Loucy (cell line): ENCODE data around the gene ZNF284.

Experiments used
- H2AFZ ChIP-seq: fragments of 200-600 bp; sonication (generic); 2 replicates; pipeline ENCODE4 v1.6.0; 2016; ENCODE audit warnings: antibody characterized with exemption, mild to moderate bottlenecking, low read length, moderate library complexity
- H3F3A ChIP-seq: fragments of 200-600 bp; 2 replicates; pipeline ENCODE4 v1.6.0; 2016; ENCODE audit warnings: antibody characterized with exemption, low read depth, mild to moderate bottlenecking
- H3K27me3 ChIP-seq: fragments of 200-600 bp; sonication (generic); 2 replicates; pipeline ENCODE4 v1.6.1; 2014; ENCODE audit warnings: low read length, mild to moderate bottlenecking; ENCODE audit not compliant: insufficient read depth, poor library complexity, severe bottlenecking
- H3K36me3 ChIP-seq: fragments of 200-600 bp; sonication (generic); 2 replicates; pipeline ENCODE4 v1.6.1; 2016; ENCODE audit warnings: low read length; ENCODE audit not compliant: insufficient read depth
- H3K4me1 ChIP-seq: fragments of 200-600 bp; sonication (generic); 2 replicates; pipeline ENCODE4 v1.5.1; 2014; ENCODE audit warnings: low read length, mild to moderate bottlenecking; ENCODE audit not compliant: insufficient read depth, poor library complexity, severe bottlenecking
- H3K4me2 ChIP-seq: fragments of 200-600 bp; sonication (generic); 2 replicates; pipeline ENCODE4 v1.6.0; 2014; ENCODE audit warnings: antibody characterized with exemption, low read length, low read depth, mild to moderate bottlenecking; ENCODE audit not compliant: poor library complexity, severe bottlenecking
- H3K4me3 ChIP-seq: fragments of 200-600 bp; sonication (generic); 2 replicates; pipeline ENCODE4 v1.5.1; 2014; ENCODE audit warnings: low read length, mild to moderate bottlenecking, mixed read lengths; ENCODE audit not compliant: poor library complexity, severe bottlenecking
- H3K79me2 ChIP-seq: fragments of 200-600 bp; sonication (generic); 2 replicates; pipeline ENCODE4 v1.6.1; 2014; ENCODE audit warnings: low read length; ENCODE audit not compliant: insufficient read depth
- H3K9ac ChIP-seq: fragments of 200-600 bp; sonication (generic); 2 replicates; pipeline ENCODE4 v1.6.0; 2014; ENCODE audit warnings: mild to moderate bottlenecking, low read depth, low read length, moderate library complexity; ENCODE audit not compliant: poor library complexity, severe bottlenecking
- H3K9me2 ChIP-seq: fragments of 200-600 bp; sonication (generic); replicated peaks from 2 replicates; pipeline ENCODE4 v1.6.1; 2016; ENCODE audit warnings: low read depth, low read length, mixed read lengths
- H3K9me3 ChIP-seq: fragments of 200-600 bp; sonication (generic); 2 replicates; pipeline ENCODE4 v1.6.1; 2014; ENCODE audit warnings: mild to moderate bottlenecking, antibody characterized with exemption, low read length, low read depth; ENCODE audit not compliant: insufficient read depth
- H4K20me1 ChIP-seq: fragments of 200-600 bp; sonication (generic); 2 replicates; pipeline ENCODE4 v1.6.0; 2014; ENCODE audit warnings: antibody characterized with exemption, low read length, mild to moderate bottlenecking; ENCODE audit not compliant: insufficient read depth, poor library complexity, severe bottlenecking
- EZH2phosphoT487 ChIP-seq: fragments of 200-600 bp; IDR thresholded peaks from 2 replicates; pipeline ENCODE4 v1.6.1; 2018; ENCODE audit warnings: antibody characterized with exemption, mild to moderate bottlenecking, moderate library complexity, borderline replicate concordance
- TF ChIP-seq, protein P1 (sequence below): fragments of 200-600 bp; sonication (generic); conservative IDR thresholded peaks from 2 replicates; pipeline ENCODE4 v1.5.1; 2014; ENCODE audit warnings: mild to moderate bottlenecking, antibody characterized with exemption, low read length

The ZNF284 gene

GRCh38 chr19:44050740-44051649, 21.0 kb upstream of the ZNF284 start:
- Histone ChIP-seq H3F3A (no peaks in the 10 kb centered on the region), H3K9ac (no peak overlapping the region), H3K36me3 (no peaks in the 10 kb centered on the region), H3K79me2 (no peaks in the 10 kb centered on the region), H3K27me3 (no peaks in the 10 kb centered on the region), H3K4me3 (no peak overlapping the region), H3K9me3 (no peaks in the 10 kb centered on the region), H3K4me2 (no peak overlapping the region), H4K20me1 (no peaks in the 10 kb centered on the region), H2AFZ (no peak overlapping the region), H3K4me1 (no peaks in the 10 kb centered on the region), H3K9me2 (no peaks in the 10 kb centered on the region)
- TF ChIP-seq, protein P1, sequence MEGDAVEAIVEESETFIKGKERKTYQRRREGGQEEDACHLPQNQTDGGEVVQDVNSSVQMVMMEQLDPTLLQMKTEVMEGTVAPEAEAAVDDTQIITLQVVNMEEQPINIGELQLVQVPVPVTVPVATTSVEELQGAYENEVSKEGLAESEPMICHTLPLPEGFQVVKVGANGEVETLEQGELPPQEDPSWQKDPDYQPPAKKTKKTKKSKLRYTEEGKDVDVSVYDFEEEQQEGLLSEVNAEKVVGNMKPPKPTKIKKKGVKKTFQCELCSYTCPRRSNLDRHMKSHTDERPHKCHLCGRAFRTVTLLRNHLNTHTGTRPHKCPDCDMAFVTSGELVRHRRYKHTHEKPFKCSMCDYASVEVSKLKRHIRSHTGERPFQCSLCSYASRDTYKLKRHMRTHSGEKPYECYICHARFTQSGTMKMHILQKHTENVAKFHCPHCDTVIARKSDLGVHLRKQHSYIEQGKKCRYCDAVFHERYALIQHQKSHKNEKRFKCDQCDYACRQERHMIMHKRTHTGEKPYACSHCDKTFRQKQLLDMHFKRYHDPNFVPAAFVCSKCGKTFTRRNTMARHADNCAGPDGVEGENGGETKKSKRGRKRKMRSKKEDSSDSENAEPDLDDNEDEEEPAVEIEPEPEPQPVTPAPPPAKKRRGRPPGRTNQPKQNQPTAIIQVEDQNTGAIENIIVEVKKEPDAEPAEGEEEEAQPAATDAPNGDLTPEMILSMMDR: no peak
- no peak for TF ChIP-seq EZH2phosphoT487

- Histone ChIP-seq H2AFZ (no peak within 1 kb of the TSS), H3K4me2 (no peak within 1 kb of the TSS), H3K36me3 (no peaks in the 10 kb centered on the region), H3K4me1 (no peaks in the 10 kb centered on the region), H3F3A (no peaks in the 10 kb centered on the region), H3K27me3 (no peaks in the 10 kb centered on the region), H3K9ac (no peak within 1 kb of the TSS), H3K79me2 (no peaks in the 10 kb centered on the region), H3K9me2 (no peaks in the 10 kb centered on the region), H4K20me1 (no peaks in the 10 kb centered on the region), H3K4me3 (no peak within 1 kb of the TSS), H3K9me3 (no peaks in the 10 kb centered on the region)
- TF ChIP-seq, protein P1: no peak
Measured at GRCh38 chr19:44051650-44052402, 20.1 kb upstream of the ZNF284 start, which contains the start of gene ZNF223. Gene ZNF223 (plus strand): TSS chr19:44052036. CDS start chr19:44055177, 3,141 bp downstream.

DNA sequence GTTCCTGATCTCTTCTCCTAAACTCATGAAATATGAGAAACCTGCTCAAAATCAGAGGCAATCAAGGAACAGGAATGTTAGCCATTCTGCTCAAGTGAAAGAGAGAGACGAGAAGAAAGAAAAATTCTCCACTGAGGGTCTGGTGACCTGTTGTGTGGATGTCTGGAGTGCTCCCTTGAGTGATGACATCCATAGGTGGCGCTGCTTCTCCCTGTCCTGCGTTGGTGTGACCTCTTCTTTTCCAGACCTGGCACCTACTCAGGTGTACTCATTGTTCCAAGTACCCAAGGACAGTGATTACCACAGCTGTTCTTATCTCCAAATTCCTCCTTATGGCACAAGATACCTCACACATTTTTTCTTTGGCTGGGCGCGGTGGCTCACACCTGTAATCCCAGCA, 16.1 kb upstream of the ZNF284 start:
- Histone ChIP-seq H3K36me3 (no peaks in the 10 kb centered on the region), H3K4me3 (no peak overlapping the region), H3K79me2 (no peaks in the 10 kb centered on the region), H3F3A (no peaks in the 10 kb centered on the region), H4K20me1 (no peaks in the 10 kb centered on the region), H3K9me3 (no peaks in the 10 kb centered on the region), H3K9me2 (no peaks in the 10 kb centered on the region), H2AFZ (no peak overlapping the region), H3K4me2 (no peak overlapping the region), H3K9ac (no peak overlapping the region), H3K4me1 (no peaks in the 10 kb centered on the region), H3K27me3 (no peaks in the 10 kb centered on the region)
- TF ChIP-seq, protein P1: peak; percentile 33
- TF ChIP-seq EZH2phosphoT487: no peak
